Skeletal muscle satellite cell (primary cell): ENCODE results near the gene ZDHHC7.

ENCODE experiments used
- H3K27me3 ChIP-seq: 2 replicates; pipeline ENCODE4 v1.7.0; 2013; ENCODE audit warnings: low read length; ENCODE audit not compliant: control insufficient read depth, insufficient read depth
- H3K36me3 ChIP-seq: 2 replicates; pipeline ENCODE4 v1.7.0; 2013; ENCODE audit warnings: mild to moderate bottlenecking, control low read depth, low read length; ENCODE audit not compliant: insufficient read depth
- H3K4me1 ChIP-seq: 2 replicates; pipeline ENCODE4 v1.7.0; 2013; ENCODE audit warnings: low read length; ENCODE audit not compliant: control insufficient read depth, insufficient read depth
- H3K4me2 ChIP-seq: 2 replicates; pipeline ENCODE4 v1.7.0; 2013; ENCODE audit warnings: mild to moderate bottlenecking, low read length
- H3K4me3 ChIP-seq: 2 replicates; pipeline ENCODE4 v1.7.0; 2013; ENCODE audit warnings: low read length
- H3K9ac ChIP-seq: 2 replicates; pipeline ENCODE4 v1.7.0; 2013; ENCODE audit warnings: mild to moderate bottlenecking, low read depth, low read length, moderate library complexity
- H3K9me3 ChIP-seq: replicated peaks from 2 replicates; pipeline ENCODE4 v1.7.0; 2013; ENCODE audit warnings: mild to moderate bottlenecking, control low read depth, low read length

The ZDHHC7 gene

GRCh38 chr16:85014311-85014710 is 3.0 kb upstream of the ZDHHC7 start:
- Histone ChIP-seq H3K9ac (no peak overlapping the region), H3K9me3 (no peaks in the 10 kb centered on the region), H3K27me3 (peaks cover 8% of the 10 kb centered on the region), H3K4me1 (peaks cover 26% of the 10 kb centered on the region), H3K4me3 (no peak overlapping the region), H3K4me2 (no peak overlapping the region), H3K36me3 (peaks cover 1% of the 10 kb centered on the region)

DNA sequence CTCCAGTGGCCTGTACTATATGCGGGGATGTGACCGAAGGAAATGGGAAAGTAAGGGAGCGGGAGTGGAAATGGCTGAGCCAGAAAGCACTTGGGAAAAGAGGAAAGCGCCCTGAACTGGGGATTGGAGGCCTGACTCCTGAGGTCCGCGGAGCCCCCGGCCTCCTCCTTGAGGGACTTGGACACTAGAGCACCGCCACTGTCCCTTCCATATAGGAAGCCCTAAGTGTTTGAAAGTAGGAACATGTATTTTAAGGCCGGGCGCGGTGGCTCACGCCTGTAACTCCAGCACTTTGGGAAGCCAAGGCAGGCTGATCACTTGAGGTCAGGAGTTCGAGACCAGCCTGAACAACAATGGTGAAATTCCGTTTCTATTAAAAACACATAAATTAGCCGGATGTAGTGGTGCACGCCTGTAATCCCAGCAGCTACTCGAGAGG is 530 bp upstream of the ZDHHC7 start:
- H3K4me1 ChIP-seq: peaks cover 21% of the 10 kb centered on the region
- H3K27me3 ChIP-seq: no peaks in the 10 kb centered on the region
- peak overlapping the region; percentile 92 for H3K4me3 ChIP-seq
- peak overlapping the region; percentile 90 for H3K4me2 ChIP-seq
- peak overlapping the region; percentile 99 for H3K9ac ChIP-seq
- H3K36me3 ChIP-seq: peaks cover 8% of the 10 kb centered on the region
- no peaks in the 10 kb centered on the region for H3K9me3 ChIP-seq

DNA sequence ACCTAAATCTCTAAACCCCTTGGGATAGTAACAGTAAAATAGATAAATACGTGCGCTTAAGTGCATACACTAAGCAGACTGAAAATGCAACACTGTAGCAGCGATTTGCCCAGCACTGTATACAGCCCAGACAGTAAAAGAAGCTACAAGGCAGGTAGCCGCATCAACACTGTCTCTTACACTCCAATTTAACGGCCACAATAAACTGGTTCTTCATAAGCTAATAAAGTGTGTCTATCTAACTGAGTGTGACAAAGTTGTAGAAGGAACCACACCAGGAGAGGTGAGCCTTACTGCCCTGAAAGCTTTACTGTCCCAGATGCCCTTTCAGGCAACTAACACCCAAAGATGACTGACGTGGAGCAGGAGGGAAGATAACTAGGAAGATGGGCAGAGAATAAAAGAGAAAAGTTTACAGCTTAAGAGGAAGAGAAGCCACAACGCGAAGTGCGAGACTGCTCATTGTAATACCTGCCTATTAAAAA is 847 bp downstream of the ZDHHC7 start:
- Histone ChIP-seq H3K4me3 (peak overlapping the region; percentile 92), H3K4me1 (peaks cover 27% of the 10 kb centered on the region), H3K4me2 (peak overlapping the region; percentile 90)

GRCh38 chr16:85008271-85008670 is 3.1 kb downstream of the ZDHHC7 start:
- no peak overlapping the region for H3K4me2 ChIP-seq
- H3K4me1 ChIP-seq: peaks cover 47% of the 10 kb centered on the region
- no peak overlapping the region for H3K4me3 ChIP-seq
- H3K9me3 ChIP-seq: no peaks in the 10 kb centered on the region
- no peaks in the 10 kb centered on the region for H3K27me3 ChIP-seq
- H3K9ac ChIP-seq: no peak overlapping the region
- peaks cover 12% of the 10 kb centered on the region for H3K36me3 ChIP-seq

More for the DNA sequence above, 847 bp downstream of the ZDHHC7 start:
- H3K27me3 ChIP-seq: no peaks in the 10 kb centered on the region
- H3K9ac ChIP-seq: peak overlapping the region; percentile 99
- peaks cover 12% of the 10 kb centered on the region for H3K36me3 ChIP-seq
- H3K9me3 ChIP-seq: no peaks in the 10 kb centered on the region

DNA sequence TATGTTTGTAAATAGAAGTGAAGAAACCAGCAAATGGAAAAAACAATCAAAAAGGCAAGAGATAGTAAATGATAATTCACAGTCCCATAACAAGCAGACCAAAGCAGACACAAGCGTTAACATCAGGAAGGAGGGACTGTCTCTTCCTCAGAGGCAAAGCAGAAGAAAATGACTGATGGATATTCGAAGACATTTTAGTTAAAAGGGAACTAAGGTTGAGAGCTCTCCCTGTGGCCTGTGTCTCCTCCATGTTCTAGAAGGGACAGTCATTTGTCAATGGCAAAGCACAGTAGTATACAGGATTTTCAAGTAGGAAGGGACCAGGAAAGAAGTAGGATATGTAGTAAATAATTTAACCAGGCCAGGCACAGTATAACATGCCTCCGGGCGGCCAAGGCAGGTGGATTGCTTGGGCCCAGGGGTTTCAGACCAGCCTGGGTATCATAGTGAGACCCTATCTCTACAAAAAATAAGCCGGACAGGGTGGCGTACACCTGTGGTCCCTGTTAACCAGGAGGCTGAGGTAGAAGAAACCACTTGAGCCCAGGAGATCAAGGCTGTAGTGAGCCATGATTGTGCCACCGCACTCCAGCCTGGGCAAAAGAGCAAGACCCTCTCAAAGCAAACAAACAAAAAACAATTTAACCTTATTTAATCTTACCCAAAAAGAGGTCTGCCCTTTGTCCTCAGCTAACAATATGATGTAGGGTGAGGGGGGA is 3.7 kb downstream of the ZDHHC7 start:
- Histone ChIP-seq H3K4me1 (peaks cover 53% of the 10 kb centered on the region), H3K27me3 (no peaks in the 10 kb centered on the region), H3K9me3 (no peaks in the 10 kb centered on the region), H3K36me3 (peaks cover 15% of the 10 kb centered on the region), H3K4me2 (no peak overlapping the region), H3K4me3 (no peak overlapping the region), H3K9ac (no peak overlapping the region)

DNA sequence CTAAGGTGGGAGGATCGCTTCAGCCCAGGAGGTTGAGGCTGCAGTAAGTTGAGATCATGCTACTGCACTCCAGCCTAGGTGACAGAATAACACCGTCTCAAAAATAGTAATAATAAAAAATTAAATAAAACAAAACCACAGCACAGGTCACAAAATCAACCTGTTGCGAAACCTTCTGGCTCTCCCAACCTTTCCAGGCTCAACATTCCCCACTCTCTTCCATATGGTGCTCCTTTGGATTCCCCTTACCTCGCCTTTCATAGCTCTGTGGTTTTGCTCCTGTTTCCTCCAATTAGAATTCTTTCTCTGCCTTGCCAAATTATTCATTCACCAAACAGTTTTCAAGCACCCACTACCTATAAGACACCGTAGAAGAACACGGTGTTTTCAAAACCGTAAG is 4.7 kb downstream of the ZDHHC7 start:
- no peak overlapping the region for H3K4me3 ChIP-seq
- no peaks in the 10 kb centered on the region for H3K9me3 ChIP-seq
- peaks cover 60% of the 10 kb centered on the region for H3K4me1 ChIP-seq
- H3K4me2 ChIP-seq: no peak overlapping the region
- H3K36me3 ChIP-seq: peaks cover 15% of the 10 kb centered on the region
- H3K27me3 ChIP-seq: no peaks in the 10 kb centered on the region
- no peak overlapping the region for H3K9ac ChIP-seq

DNA sequence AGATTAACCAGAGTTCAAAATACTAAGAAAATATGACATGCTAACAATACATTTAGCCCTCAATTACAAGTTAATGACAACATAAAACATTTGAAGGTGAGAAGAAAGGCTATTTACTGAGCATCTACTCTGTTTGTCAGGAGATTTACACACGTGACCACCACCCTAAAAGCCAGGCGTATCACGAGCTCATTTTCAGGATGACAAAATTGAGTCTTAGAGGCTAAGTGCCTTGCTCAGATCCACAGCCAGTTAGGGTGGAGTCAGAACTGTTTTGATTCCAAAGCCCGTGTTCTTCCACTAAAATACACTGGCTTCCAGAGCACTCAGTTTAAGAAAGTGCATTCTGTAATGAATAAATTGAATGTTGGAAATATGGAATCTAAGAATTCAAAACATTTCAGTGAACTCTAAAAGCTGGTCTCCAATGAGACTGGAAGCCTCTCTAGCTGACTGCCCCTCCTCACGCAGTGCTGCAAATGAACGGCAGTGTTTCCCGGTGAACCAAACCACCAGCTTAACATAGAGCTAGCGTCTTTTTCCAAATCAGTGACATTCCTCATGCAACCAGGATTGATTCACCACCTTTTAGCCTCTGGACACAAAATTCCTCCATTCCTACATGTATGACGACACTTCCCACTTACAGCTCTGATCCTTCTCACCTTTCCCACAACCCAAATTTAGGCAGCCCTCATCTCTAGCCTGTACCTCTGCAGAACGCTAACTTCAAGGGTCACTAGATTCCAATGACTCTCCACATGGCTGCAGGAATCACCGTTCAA is 5.9 kb downstream of the ZDHHC7 start:
- H3K9ac ChIP-seq: peak overlapping the region; percentile 69
- H3K27me3 ChIP-seq: no peaks in the 10 kb centered on the region
- H3K9me3 ChIP-seq: no peaks in the 10 kb centered on the region
- H3K4me2 ChIP-seq: peak overlapping the region; percentile 78
- H3K4me3 ChIP-seq: peak overlapping the region; percentile 31
- peaks cover 15% of the 10 kb centered on the region for H3K36me3 ChIP-seq
- peaks cover 70% of the 10 kb centered on the region for H3K4me1 ChIP-seq

DNA sequence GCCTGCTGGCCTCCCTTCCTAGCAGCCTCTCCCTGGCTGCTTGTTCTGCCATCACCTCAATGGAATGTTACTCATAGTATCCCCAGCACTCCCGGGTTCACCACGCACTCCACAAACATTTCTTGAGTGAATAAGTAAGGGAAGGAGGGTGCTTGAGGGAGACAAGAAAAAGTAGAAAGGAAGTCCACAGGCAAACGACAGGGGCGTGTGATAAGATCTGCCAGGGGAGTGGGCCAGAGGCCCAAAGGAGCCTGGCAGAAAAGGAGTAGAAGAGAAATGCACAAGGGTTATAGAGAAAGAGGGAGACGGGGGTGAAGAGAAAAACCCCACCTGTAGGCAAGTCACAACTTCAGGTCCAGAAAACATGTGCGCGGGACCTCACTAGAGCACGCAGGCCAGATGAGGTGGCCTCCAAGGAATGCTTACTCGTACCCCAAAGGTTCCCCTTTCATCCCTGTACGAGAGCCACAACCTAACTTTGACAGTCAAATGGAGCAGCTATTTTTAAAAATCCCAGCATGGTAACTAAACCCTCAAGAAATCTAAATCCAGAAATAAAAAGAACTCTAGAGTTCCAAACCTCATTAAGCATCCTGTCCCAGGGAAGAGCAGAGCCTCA is 6.6 kb downstream of the ZDHHC7 start:
- peaks cover 69% of the 10 kb centered on the region for H3K4me1 ChIP-seq
- peak overlapping the region; percentile 69 for H3K9ac ChIP-seq
- H3K4me3 ChIP-seq: peak overlapping the region; percentile 31

GRCh38 chr16:85003725-85004586 is 7.4 kb downstream of the ZDHHC7 start:
- H3K9me3 ChIP-seq: no peaks in the 10 kb centered on the region
- peaks cover 77% of the 10 kb centered on the region for H3K4me1 ChIP-seq
- H3K27me3 ChIP-seq: no peaks in the 10 kb centered on the region
- peak overlapping the region; percentile 52 for H3K4me3 ChIP-seq
- H3K4me2 ChIP-seq: peak overlapping the region; percentile 78
- H3K36me3 ChIP-seq: peaks cover 20% of the 10 kb centered on the region
- H3K9ac ChIP-seq: peak overlapping the region; percentile 69

More for the DNA sequence above, 6.6 kb downstream of the ZDHHC7 start:
- no peaks in the 10 kb centered on the region for H3K9me3 ChIP-seq
- H3K27me3 ChIP-seq: no peaks in the 10 kb centered on the region
- peak overlapping the region; percentile 78 for H3K4me2 ChIP-seq
- peaks cover 19% of the 10 kb centered on the region for H3K36me3 ChIP-seq

- H3K4me2 ChIP-seq: peak overlapping the region; percentile 78
- H3K9ac ChIP-seq: no peak overlapping the region
- no peaks in the 10 kb centered on the region for H3K9me3 ChIP-seq
- no peak overlapping the region for H3K4me3 ChIP-seq
- H3K27me3 ChIP-seq: no peaks in the 10 kb centered on the region
- H3K36me3 ChIP-seq: peaks cover 20% of the 10 kb centered on the region
- H3K4me1 ChIP-seq: peaks cover 84% of the 10 kb centered on the region
Observed at GRCh38 chr16:85003076-85003475, 8.3 kb downstream of the ZDHHC7 start.
